SK-N-MC (cell line): ENCODE data around the gene VPS25.
"Not testable (repeated sequence)": the region's sequence is repeated elsewhere in the genome, so short reads cannot be mapped to it uniquely, and the experiment has no call there.

Experiments used
- DNase-seq: peaks from one replicate; pipeline ENCODE4 v3.0.0-alpha.2; 2011; ENCODE audit warnings: low read depth, low spot score
- H3K27ac ChIP-seq: fragments of 200-600 bp; sonication (generic); 2 replicates; pipeline ENCODE4 v1.5.1; 2016; ENCODE audit warnings: mixed run types
- H3K36me3 ChIP-seq: fragments of 200-600 bp; sonication (generic); 2 replicates; pipeline ENCODE4 v1.6.1; 2017; ENCODE audit warnings: antibody characterized with exemption, low read length, mixed read lengths; ENCODE audit not compliant: insufficient read depth
- H3K4me3 ChIP-seq: fragments of 200-600 bp; sonication (generic); 2 replicates; pipeline ENCODE4 v1.5.1; 2016
- H3K9ac ChIP-seq: fragments of 200-600 bp; sonication (generic); 2 replicates; pipeline ENCODE4 v1.8.0; 2017; ENCODE audit warnings: mixed run types, mixed read lengths; ENCODE audit not compliant: insufficient read length
- H3K9me3 ChIP-seq: fragments of 200-600 bp; sonication (generic); 2 replicates; pipeline ENCODE4 v1.6.1; 2017; ENCODE audit warnings: low read depth, mild to moderate bottlenecking, antibody characterized with exemption, low read length, moderate library complexity, mixed read lengths
- EZH2 ChIP-seq: fragments of 200-600 bp; sonication (generic); IDR thresholded peaks from one replicate; pipeline ENCODE4 v1.6.1; 2017; ENCODE audit warnings: antibody characterized with exemption
- FOXP2 ChIP-seq: optimal IDR thresholded peaks from 2 replicates; pipeline ENCODE3; 2011; ENCODE audit warnings: mild to moderate bottlenecking, moderate library complexity; ENCODE audit not compliant: insufficient read depth; ENCODE audit errors: extremely low read length, control extremely low read depth
- POLR2AphosphoS5 ChIP-seq: IDR thresholded peaks from 2 replicates; pipeline ENCODE4 v1.6.1; 2012; ENCODE audit warnings: mild to moderate bottlenecking, low read depth, low read length, borderline replicate concordance

Gene VPS25

GRCh38 chr17:42773290-42774035 is at the start of gene VPS25:
VPS25 (plus strand) TSS chr17:42773449; CDS start chr17:42773476, 27 bp downstream.
- DNase-seq, result no peak
- H3K9ac ChIP-seq, result peak within 1 kb of the TSS; percentile 88
- H3K27ac ChIP-seq, result peak within 1 kb of the TSS; percentile 70
- peak within 1 kb of the TSS; percentile 93 for H3K4me3 ChIP-seq
- peaks cover 22% of the 10 kb centered on the region for H3K36me3 ChIP-seq
- TF ChIP-seq POLR2AphosphoS5 (peak; percentile 97), FOXP2 (no peak)
- no peaks in the 10 kb centered on the region for H3K9me3 ChIP-seq

DNA sequence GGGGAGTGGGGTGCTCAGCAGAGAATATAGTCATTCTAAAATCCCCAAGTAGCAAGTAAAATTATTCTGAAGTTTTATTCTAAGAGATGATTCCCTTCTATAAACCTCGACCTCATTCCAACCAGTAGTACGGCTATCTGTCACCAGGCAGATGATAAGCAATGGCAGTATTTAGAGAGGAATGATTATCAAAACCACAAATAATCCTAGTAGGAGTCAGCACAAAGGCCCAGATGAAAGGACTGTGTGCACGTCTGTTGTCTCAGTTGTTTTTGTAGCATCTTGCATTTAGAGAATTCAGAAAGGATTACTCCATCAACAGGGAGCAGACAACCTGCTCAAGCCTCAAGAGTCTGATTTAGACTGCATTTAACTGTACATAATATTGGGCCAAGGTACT is 49.6 kb upstream of the VPS25 start:
- H3K9ac ChIP-seq, result no peak overlapping the region
- no peak for DNase-seq
- no peaks in the 10 kb centered on the region for H3K9me3 ChIP-seq
- TF ChIP-seq EZH2, result no peak
- no peak for TF ChIP-seq POLR2AphosphoS5
- no peak for TF ChIP-seq FOXP2
- peaks cover 58% of the 10 kb centered on the region for H3K36me3 ChIP-seq
- no peak overlapping the region for H3K4me3 ChIP-seq
- H3K27ac ChIP-seq, result no peak overlapping the region

DNA sequence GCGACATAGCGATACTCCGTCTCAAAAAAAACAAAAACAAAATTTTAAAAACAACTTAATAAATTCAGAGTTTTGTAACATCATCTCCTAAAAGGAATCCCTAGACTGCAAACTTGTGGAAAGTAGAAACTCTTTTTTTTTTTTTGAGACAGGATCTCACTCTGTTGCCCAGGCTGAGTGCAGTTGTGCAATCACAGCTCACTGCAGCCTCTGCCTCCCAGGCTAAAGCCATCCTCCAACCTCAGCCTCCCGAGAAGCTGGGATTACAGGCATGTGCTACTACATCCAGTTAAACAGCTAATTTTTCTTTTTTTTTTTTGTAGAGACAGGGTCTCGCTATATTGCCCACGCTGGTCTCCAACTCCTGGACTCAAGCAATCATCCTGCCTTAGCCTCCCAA is 48.1 kb upstream of the VPS25 start:
- DNase-seq, result no peak
- no peak overlapping the region for H3K9ac ChIP-seq
- no peak for TF ChIP-seq EZH2
- TF ChIP-seq POLR2AphosphoS5, result no peak
- no peak for TF ChIP-seq FOXP2
- H3K9me3 ChIP-seq, result no peaks in the 10 kb centered on the region
- no peak overlapping the region for H3K4me3 ChIP-seq
- peaks cover 56% of the 10 kb centered on the region for H3K36me3 ChIP-seq
- no peak overlapping the region for H3K27ac ChIP-seq

GRCh38 chr17:42740699-42741098 is 32.5 kb upstream of the VPS25 start:
- no peak for DNase-seq
- Histone ChIP-seq H3K4me3 (no peak overlapping the region), H3K9me3 (no peaks in the 10 kb centered on the region), H3K27ac (no peak overlapping the region), H3K36me3 (no peaks in the 10 kb centered on the region), H3K9ac (no peak overlapping the region)
- no peak for TF ChIP-seq EZH2
- no peak for TF ChIP-seq FOXP2
- TF ChIP-seq POLR2AphosphoS5, result no peak

GRCh38 chr17:42742916-42743315 is 30.3 kb upstream of the VPS25 start:
- H3K27ac ChIP-seq, H3K9ac ChIP-seq: not testable (repeated sequence)

DNA sequence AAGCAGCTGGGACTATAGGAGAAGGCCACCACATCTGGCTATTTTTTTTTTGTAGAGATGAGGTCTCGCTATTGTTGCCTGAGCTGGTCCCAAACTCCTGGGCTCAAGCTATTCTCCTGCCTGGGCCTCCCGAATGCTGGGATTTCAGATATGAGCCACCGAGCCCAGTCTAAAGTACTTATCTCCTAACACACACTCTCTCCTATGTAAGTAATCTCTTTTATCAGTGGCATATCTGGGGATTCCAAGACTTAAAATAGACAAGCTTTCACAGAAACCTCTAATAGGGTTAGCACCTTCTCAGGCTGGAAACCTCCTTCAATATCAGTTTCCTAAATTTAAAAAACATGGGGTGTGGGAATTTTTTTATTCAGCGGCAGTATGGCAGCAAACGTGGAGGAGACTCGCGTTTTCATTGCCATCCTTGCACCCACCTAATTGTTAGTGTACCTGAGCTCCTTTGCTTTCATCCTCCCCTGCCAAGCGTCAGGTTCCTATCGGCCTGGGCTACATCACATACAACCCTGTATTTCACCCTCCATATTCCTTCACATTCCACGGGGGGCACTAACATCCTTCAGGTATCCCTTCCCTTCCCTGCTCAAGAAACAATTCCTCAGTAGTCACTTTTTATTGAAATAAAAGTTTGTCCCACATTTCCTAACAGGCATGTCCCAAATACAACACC is 29.5 kb upstream of the VPS25 start:
- Histone ChIP-seq H3K27ac (0 out of 2 replicates have a peak overlapping the region, but pooled peaks have one; percentile 34), H3K9me3 (no peaks in the 10 kb centered on the region), H3K36me3 (no peaks in the 10 kb centered on the region), H3K9ac (peak overlapping the region; percentile 82), H3K4me3 (peak overlapping the region; percentile 86)
- DNase-seq, result no peak
- TF ChIP-seq POLR2AphosphoS5, result no peak
- TF ChIP-seq FOXP2, result no peak
- TF ChIP-seq EZH2, result no peak

More at GRCh38 chr17:42742916-42743315, 30.3 kb upstream of the VPS25 start:
- H3K36me3 ChIP-seq, H3K9me3 ChIP-seq, H3K4me3 ChIP-seq, DNase-seq: not testable (repeated sequence)

GRCh38 chr17:42744283-42744805 is 28.9 kb upstream of the VPS25 start:
- Histone ChIP-seq H3K4me3 (peak overlapping the region; percentile 86), H3K27ac (peak overlapping the region; percentile 34; the same call in 1 of the 2 replicates), H3K9me3 (no peaks in the 10 kb centered on the region), H3K9ac (peak overlapping the region; percentile 82), H3K36me3 (no peaks in the 10 kb centered on the region)
- no peak for DNase-seq
- TF ChIP-seq FOXP2 (no peak), POLR2AphosphoS5 (no peak), EZH2 (no peak)

DNA sequence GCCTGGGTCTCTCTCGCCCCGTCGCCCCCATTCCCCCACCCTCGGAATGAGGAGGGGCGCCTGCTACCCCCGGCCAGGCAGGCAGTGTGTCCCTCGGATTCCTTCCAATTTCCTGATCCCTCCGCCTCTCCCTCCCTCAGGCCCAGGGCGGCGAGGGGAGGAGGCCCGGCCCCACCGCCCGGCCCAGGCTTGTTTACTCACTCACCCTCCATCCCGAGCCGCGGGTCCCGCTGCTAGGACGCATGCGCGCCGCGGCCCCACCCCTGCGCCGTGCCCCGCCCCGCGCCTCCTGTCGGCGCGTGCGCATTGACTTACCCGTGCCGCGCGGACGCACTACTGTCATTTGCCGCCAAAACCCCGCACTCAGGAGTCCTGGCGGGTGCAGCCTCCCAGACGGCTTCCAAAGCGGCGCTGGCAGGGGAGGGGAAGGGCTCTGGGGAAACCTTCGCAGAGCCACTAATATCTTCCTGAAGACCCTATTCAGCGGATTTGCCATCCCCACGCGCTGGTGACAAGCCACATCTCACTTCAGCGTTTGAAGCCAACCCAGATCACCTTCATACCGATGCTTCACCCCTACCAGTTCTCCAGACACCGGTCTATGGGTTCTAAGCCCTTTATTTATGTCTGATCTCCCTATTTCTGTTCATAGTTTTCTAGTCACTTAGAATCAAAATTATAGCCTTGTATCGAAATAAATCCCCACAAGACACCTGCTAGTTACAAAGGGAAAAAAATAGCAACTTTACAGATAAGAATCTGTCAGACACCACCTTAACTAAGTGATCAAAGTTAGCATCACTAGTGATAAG is 28.2 kb upstream of the VPS25 start, which contains the start of gene EZH1:
Gene EZH1, minus strand, starts transcription at position 235 of the 812 bp plus-strand sequence. CDS start 16,099 bp downstream, outside the sequence.
- H3K9ac ChIP-seq, result peak within 1 kb of the TSS; percentile 82
- DNase-seq, result peak; percentile 57
- H3K4me3 ChIP-seq, result peak within 1 kb of the TSS; percentile 86
- no peaks in the 10 kb centered on the region for H3K36me3 ChIP-seq
- H3K9me3 ChIP-seq, result no peaks in the 10 kb centered on the region
- peak; percentile 77; the same call in 1 of the 2 replicates for TF ChIP-seq POLR2AphosphoS5
- TF ChIP-seq FOXP2, result peak; percentile 44
- TF ChIP-seq EZH2, result no peak
- peak within 1 kb of the TSS; percentile 34; the same call in 1 of the 2 replicates for H3K27ac ChIP-seq
